Measurements from ENCODE around the gene KAT7. TPM values are rescaled to one million over a fixed set of nuclear protein-coding genes. Genes with fewer than 3 reads are reported as not detected.

The KAT7 gene
- total RNA-seq, 1 experiment from 2014 or later, result 79.5 TPM

DNA sequence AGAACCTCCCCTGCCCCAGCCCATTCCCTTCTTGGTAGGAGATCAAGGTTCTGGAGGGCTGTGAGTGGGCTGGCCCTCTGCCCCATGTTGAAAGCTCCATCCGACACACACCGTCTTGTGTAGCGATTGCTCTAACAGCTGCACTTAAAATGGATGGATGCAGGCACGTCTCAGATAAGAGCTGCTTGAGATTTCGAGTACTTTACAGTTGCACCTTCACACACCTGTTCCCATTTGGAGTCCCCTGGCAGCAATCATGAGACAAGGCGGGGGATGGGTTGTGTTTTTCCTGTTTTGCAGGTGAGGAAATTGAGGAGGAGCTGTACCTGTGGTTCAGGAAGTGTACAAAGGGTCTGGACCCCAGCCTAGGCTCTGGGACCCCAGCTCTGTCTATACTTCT lies 85.0 kb downstream of the KAT7 start:
- Histone ChIP-seq H4K20me1 (ENCODE audit: insufficient read depth) (no peaks in the 10 kb centered on the region), H3K4me2 (ENCODE audit: low read length) (no peak overlapping the region), H2AFZ (ENCODE audit: low read depth, low read length, poor library complexity, severe bottlenecking) (no peak overlapping the region), H3K9me2 (ENCODE audit: insufficient read depth) (no peaks in the 10 kb centered on the region), H3K79me2 (ENCODE audit: insufficient read depth, low read length) (no peaks in the 10 kb centered on the region), H3K36me3 (ENCODE audit: control insufficient read depth in 1 of 2, insufficient read depth in 2 of 2, low read length in 2 of 2) (no peaks in the 10 kb centered on the region), H3K9me3 (ENCODE audit: control insufficient read depth in 1 of 2, insufficient read depth in 1 of 2, low read depth in 1 of 2, low read length in 2 of 2) (no peaks in the 10 kb centered on the region), H3K9ac (ENCODE audit: low read length) (no peak overlapping the region), H3K4me1 (ENCODE audit: control insufficient read depth in 1 of 2, insufficient read depth in 2 of 2, low read length in 2 of 2) (no peaks in the 10 kb centered on the region), H3K4me3 (replicated peaks in 1 of 2; ENCODE audit: low read depth in 1 of 2, low read length in 2 of 2) (no peak overlapping the region), H3K27ac (ENCODE audit: low read depth, low read length) (no peak overlapping the region), H3K27me3 (ENCODE audit: insufficient read depth, low read length) (no peaks in the 10 kb centered on the region)
- DNase-seq (ENCODE audit: low read depth, low spot score) (no peak), ATAC-seq (no peak)
- ChIA-PET RAD21 (ENCODE audit: low non-redundant PET in 1 of 2, low total read pairs in 2 of 2, uncharacterized antibody in 2 of 2, unreplicated experiment in 2 of 2) (no interaction called here), CTCF (interaction anchor here (9.7 kb wide), 1 partner anchor 123 kb away, joined by 123 read pairs; the partner anchor contains the start of gene DLX3), POLR2A (no interaction called here)
- intact Hi-C loops (cut with micrococcal nuclease), result no loop called here
- BruUV-seq (replicated peaks), result no TSS peak
- no peak for TF ChIP-seq POLR2AphosphoS5 (IDR thresholded peaks at IDR 0.05; ENCODE audit: low read depth, low read length)
- TF ChIP-seq ZFX (IDR thresholded peaks at IDR 0.05), result no peak
- TF ChIP-seq EZH2phosphoT487 (IDR thresholded peaks at IDR 0.05; ENCODE audit: borderline replicate concordance), result no peak
- TF ChIP-seq ELF1 (IDR thresholded peaks at IDR 0.05; ENCODE audit: borderline replicate concordance, low read depth), result no peak
- no peak for TF ChIP-seq JUND (IDR thresholded peaks at IDR 0.05)
- TF ChIP-seq SRF (IDR thresholded peaks at IDR 0.05; ENCODE audit: low read depth), result no peak
- no peak for TF ChIP-seq YY1 (IDR thresholded peaks at IDR 0.05; ENCODE audit: extremely low read depth, insufficient replicate concordance, low read depth, low read length)
- TF ChIP-seq TCF7L2 (IDR thresholded peaks at IDR 0.05; ENCODE audit: borderline replicate concordance, extremely low read depth, insufficient read depth, insufficient read length), result no peak
- no peak for TF ChIP-seq FOSL1 (IDR thresholded peaks at IDR 0.05; ENCODE audit: low read depth)
- no peak for TF ChIP-seq RAD21 (IDR thresholded peaks at IDR 0.05; ENCODE audit: low read depth)
- no peak for TF ChIP-seq MAX (IDR thresholded peaks at IDR 0.05)
- no peak for TF ChIP-seq CEBPB (IDR thresholded peaks at IDR 0.05; ENCODE audit: low read depth)
- no peak for TF ChIP-seq ATF3 (IDR thresholded peaks at IDR 0.05)
- no peak for TF ChIP-seq EGR1 (IDR thresholded peaks at IDR 0.05; ENCODE audit: low read depth)

All from HCT116 (cell line).